ENCODE results near the gene IL24. TPM values are rescaled to one million over a fixed set of nuclear protein-coding genes. Genes with fewer than 3 reads are reported as not detected.
A peak's percentile ranks its signal among the peaks of the same experiment; 100 is the strongest.

The IL24 gene
- total RNA-seq, 1 experiment from 2014 or later, result 0.37 TPM

- in situ Hi-C loops (cut with HindIII; ENCODE audit: low pct_unique_long_range_greater_than_20kb, low sequenced_read_pairs), result no loop called here
- DNase-seq (ENCODE audit: low read depth, low spot score), result no peak
Observed at GRCh38 chr1:206872139-206872538, 25.1 kb upstream of the IL24 start.

GRCh38 chr1:206873603-206874188 lies 23.5 kb upstream of the IL24 start:
- in situ Hi-C loops (cut with HindIII; ENCODE audit: low pct_unique_long_range_greater_than_20kb, low sequenced_read_pairs), result no loop called here
- no peak for DNase-seq (ENCODE audit: low read depth, low spot score)

DNA sequence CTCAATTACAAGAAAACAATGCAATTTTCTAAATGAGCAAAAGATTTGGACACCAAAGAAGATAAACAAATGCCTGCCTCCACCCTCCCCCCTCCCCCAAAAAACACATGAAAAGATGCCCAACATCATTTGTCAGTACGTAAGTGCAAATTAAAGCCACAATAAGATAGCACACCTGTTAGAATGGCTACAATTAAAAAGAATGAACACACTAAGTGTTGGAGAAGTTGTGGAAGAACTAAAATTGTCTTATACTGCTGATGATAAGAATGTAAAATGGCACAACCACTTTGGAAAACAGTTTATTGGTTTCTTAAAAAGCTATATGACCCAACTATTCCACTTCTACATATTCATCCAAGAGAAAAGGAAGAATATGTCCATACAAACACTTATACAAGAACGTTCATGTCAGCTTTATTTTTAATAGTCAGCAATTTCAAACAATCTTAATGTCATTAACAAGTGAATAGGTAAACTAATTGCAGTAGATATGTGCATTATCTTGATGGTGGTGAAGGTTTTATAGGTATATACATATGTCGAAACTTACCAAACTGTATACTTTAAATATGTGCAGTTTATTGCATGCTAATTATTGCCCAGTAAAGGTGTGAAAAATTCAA lies 21.4 kb upstream of the IL24 start:
- in situ Hi-C loops (cut with HindIII; ENCODE audit: low pct_unique_long_range_greater_than_20kb, low sequenced_read_pairs), result no loop called here

DNA sequence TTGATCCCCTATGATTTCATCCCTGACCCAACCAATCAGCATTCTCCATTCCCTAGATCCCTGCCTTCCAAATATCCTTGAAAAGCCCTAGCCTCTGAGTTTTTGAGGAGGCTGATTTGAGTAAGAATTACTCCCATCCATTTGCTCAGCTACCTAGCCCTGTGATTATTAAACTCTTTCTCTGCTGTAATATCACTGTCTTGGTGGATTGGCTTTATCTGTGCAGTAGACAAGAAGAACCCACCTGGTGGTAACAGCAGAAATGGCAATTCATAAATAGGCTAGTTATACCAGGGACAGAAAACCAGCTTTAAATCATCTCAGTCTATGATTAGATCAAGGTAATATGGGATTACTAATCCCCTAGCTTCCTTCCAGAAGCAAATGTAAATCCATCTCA lies 18.8 kb upstream of the IL24 start:
- DNase-seq (ENCODE audit: low read depth, low spot score), result peak; percentile 36
- in situ Hi-C loops (cut with HindIII; ENCODE audit: low pct_unique_long_range_greater_than_20kb, low sequenced_read_pairs), result no loop called here

More for the DNA sequence above, 21.4 kb upstream of the IL24 start:
- no peak for DNase-seq (ENCODE audit: low read depth, low spot score)

GRCh38 chr1:206880314-206880713 lies 16.9 kb upstream of the IL24 start:
- no peak for DNase-seq (ENCODE audit: low read depth, low spot score)
- in situ Hi-C loops (cut with HindIII; ENCODE audit: low pct_unique_long_range_greater_than_20kb, low sequenced_read_pairs), result no loop called here

GRCh38 chr1:206882555-206882954 lies 14.7 kb upstream of the IL24 start:
- DNase-seq (ENCODE audit: low read depth, low spot score), result no peak
- in situ Hi-C loops (cut with HindIII; ENCODE audit: low pct_unique_long_range_greater_than_20kb, low sequenced_read_pairs), result no loop called here

DNA sequence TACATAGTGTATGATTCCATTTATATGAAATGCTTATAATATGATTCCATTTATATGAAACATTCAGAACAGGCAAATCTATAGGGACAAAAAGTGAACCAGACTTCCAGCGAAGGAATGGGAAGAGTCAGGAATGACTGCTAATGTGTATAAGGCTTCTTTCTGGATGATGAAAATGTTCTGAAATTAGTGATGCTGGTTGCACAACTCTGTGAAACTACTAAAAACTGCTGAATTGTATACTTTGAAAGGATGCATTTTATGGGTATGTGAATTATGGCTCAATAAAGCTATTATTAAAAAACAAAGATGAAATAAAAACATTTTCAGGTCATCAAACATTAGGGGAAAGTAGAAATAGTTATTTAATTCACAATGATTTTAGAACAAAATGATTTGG lies 14.1 kb upstream of the IL24 start:
- in situ Hi-C loops (cut with HindIII; ENCODE audit: low pct_unique_long_range_greater_than_20kb, low sequenced_read_pairs), result no loop called here
- no peak for DNase-seq (ENCODE audit: low read depth, low spot score)

- no peak for DNase-seq (ENCODE audit: low read depth, low spot score)
- in situ Hi-C loops (cut with HindIII; ENCODE audit: low pct_unique_long_range_greater_than_20kb, low sequenced_read_pairs), result no loop called here
Observed at GRCh38 chr1:206883876-206884275, 13.4 kb upstream of the IL24 start.

GRCh38 chr1:206885341-206886060 lies 11.7 kb upstream of the IL24 start:
- no peak for DNase-seq (ENCODE audit: low read depth, low spot score)
- in situ Hi-C loops (cut with HindIII; ENCODE audit: low pct_unique_long_range_greater_than_20kb, low sequenced_read_pairs), result no loop called here

DNA sequence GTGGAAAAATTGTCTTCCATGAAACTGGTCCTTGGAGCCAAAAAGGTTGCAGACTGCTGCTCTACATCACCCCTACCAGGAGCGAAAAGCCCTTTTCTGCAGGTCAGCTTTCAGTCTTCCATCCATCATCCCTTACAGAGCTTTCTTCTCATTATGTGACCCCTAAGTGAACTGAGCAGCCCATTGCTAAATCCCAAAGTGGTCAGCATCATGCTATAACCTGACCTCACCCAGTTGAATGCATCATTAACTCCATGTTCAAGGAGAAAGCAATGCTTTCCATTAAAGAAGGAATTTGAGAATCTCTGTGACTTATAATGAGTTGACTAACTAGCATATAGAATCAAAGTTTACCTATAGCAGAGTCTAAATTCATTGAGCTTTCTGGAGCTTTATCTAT lies 10.4 kb upstream of the IL24 start:
- in situ Hi-C loops (cut with HindIII; ENCODE audit: low pct_unique_long_range_greater_than_20kb, low sequenced_read_pairs), result no loop called here
- no peak for DNase-seq (ENCODE audit: low read depth, low spot score)

DNA sequence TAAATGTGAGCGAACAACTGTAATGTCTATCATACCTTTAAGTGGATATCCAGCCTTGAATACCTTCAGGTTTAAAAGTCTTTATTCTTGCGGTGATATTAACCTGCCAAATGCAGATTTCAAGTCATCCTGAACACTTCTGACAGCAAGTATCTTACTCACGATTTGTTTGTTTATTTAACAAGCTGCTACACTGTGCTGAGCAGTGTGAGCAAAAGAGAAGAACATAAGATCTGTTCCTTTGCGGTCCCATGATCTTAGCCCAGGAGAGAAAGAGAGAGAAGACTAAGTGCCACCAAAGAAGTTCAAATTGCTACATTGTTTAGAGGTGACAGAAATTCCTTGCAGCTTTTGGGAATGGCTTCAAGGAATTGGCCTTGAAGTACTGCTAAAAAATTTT lies 9.5 kb upstream of the IL24 start:
- DNase-seq (ENCODE audit: low read depth, low spot score), result no peak
- in situ Hi-C loops (cut with HindIII; ENCODE audit: low pct_unique_long_range_greater_than_20kb, low sequenced_read_pairs), result no loop called here

GRCh38 chr1:206890125-206891060 lies 6.8 kb upstream of the IL24 start:
- peak; percentile 98 for DNase-seq (ENCODE audit: low read depth, low spot score)
- in situ Hi-C loops (cut with HindIII; ENCODE audit: low pct_unique_long_range_greater_than_20kb, low sequenced_read_pairs), result no loop called here

DNA sequence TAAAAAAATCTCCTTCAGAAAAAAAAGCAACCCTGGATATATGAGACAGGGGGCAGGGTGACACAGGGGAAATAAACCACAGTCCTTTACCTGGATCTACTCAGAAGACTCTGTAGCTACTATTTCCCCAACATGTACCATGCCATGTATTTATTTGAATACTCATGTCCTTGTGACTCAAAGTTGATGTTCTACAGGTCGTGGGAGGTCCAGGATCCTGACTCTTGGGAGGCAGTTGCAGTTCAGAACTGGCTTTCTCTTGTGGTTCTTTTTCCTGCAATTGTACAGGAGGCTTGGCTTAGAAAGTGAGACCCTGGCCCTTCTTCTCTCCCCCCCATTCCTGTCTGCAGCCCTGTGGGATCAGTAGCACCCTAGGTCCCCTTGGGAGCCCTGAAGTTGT lies 5.8 kb upstream of the IL24 start:
- in situ Hi-C loops (cut with HindIII; ENCODE audit: low pct_unique_long_range_greater_than_20kb, low sequenced_read_pairs), result no loop called here
- peak; percentile 36 for DNase-seq (ENCODE audit: low read depth, low spot score)

GRCh38 chr1:206892351-206892984 lies 4.8 kb upstream of the IL24 start:
- in situ Hi-C loops (cut with HindIII; ENCODE audit: low pct_unique_long_range_greater_than_20kb, low sequenced_read_pairs), result no loop called here
- no peak for DNase-seq (ENCODE audit: low read depth, low spot score)

GRCh38 chr1:206893380-206893779 lies 3.9 kb upstream of the IL24 start:
- no peak for DNase-seq (ENCODE audit: low read depth, low spot score)
- in situ Hi-C loops (cut with HindIII; ENCODE audit: low pct_unique_long_range_greater_than_20kb, low sequenced_read_pairs), result no loop called here

DNA sequence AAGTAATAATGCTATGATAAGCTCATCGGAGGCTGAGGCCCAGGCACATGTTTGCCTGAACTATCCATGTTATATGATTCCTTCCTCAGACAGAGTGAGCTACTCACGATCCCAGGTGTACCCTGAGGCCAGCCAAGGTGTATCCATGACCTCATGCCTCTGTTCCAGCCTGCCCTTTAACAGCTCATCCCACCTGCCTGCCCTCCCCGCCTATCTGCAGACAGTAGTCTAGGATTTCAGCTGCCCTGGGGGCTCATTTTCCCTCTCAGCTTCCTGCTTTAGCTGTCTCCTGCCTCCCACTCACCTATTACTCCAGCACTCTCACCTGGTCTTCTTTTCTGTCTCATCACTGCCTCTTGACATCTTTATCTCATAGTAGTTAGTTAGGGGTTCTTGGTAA lies 1.9 kb upstream of the IL24 start:
- in situ Hi-C loops (cut with HindIII; ENCODE audit: low pct_unique_long_range_greater_than_20kb, low sequenced_read_pairs), result no loop called here
- DNase-seq (ENCODE audit: low read depth, low spot score), result no peak

GRCh38 chr1:206895837-206896242 lies 1.4 kb upstream of the IL24 start:
- no peak for DNase-seq (ENCODE audit: low read depth, low spot score)

DNA sequence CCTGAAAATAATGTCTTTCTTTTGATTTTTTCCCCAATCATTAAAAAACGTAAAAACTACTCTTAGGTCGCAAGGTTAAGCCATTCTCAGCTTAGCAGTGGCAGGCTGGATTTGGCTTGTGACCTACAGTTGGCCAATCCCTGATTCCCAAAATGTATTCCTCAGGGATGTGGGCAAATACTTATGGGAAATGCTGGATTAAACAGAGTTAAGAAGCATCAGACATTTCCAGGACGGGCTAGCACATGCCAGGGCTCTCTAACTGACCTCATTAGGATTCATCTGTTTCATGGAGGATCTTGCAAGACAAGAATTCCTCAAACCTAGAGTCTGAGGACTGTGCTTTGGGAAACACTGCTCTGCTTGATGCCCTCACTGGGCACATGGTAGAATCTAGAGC lies 982 bp upstream of the IL24 start:
- no peak for DNase-seq (ENCODE audit: low read depth, low spot score)
- in situ Hi-C loops (cut with HindIII; ENCODE audit: low pct_unique_long_range_greater_than_20kb, low sequenced_read_pairs), result no loop called here

More at GRCh38 chr1:206895837-206896242, 1.4 kb upstream of the IL24 start:
- in situ Hi-C loops (cut with HindIII; ENCODE audit: low pct_unique_long_range_greater_than_20kb, low sequenced_read_pairs), result no loop called here
